Measurements from ENCODE around the gene MAML1.
"Not testable (repeated sequence)": the region's sequence is repeated elsewhere in the genome, so short reads cannot be mapped to it uniquely, and the experiment has no call there.

Gene MAML1

GRCh38 chr5:179732412-179732917 lies at the start of gene MAML1:
MAML1 (plus strand) TSS chr5:179732822; CDS start chr5:179733113, 291 bp downstream.
- DNase-seq (ENCODE audit: extremely low spot score, insufficient read length, low read depth) (peak; percentile 95), FAIRE-seq (peak; percentile 98)

- not testable (repeated sequence) for DNase-seq (ENCODE audit: extremely low spot score, insufficient read length, low read depth); FAIRE-seq
These were observed 43.4 kb upstream of the MAML1 start for GRCh38 chr5:179689212-179689611.

GRCh38 chr5:179694561-179694960 lies 38.1 kb upstream of the MAML1 start:
- FAIRE-seq (no peak), DNase-seq (ENCODE audit: extremely low spot score, insufficient read length, low read depth) (no peak)

GRCh38 chr5:179696603-179697002 lies 36.0 kb upstream of the MAML1 start:
- FAIRE-seq: no peak

GRCh38 chr5:179697108-179697507 lies 35.5 kb upstream of the MAML1 start:
- DNase-seq (ENCODE audit: extremely low spot score, insufficient read length, low read depth) (no peak), FAIRE-seq (no peak)

More at GRCh38 chr5:179696603-179697002, 36.0 kb upstream of the MAML1 start:
- DNase-seq (ENCODE audit: extremely low spot score, insufficient read length, low read depth): no peak

GRCh38 chr5:179697543-179697942 lies 35.1 kb upstream of the MAML1 start:
- not testable (repeated sequence) for DNase-seq (ENCODE audit: extremely low spot score, insufficient read length, low read depth); FAIRE-seq

- DNase-seq (ENCODE audit: extremely low spot score, insufficient read length, low read depth) (peak; percentile 97), FAIRE-seq (peak; percentile 93)
These were observed 34.4 kb upstream of the MAML1 start for GRCh38 chr5:179697993-179698934.

GRCh38 chr5:179698935-179699615 lies 33.5 kb upstream of the MAML1 start, which contains the start of gene CANX:
CANX (plus strand) TSS chr5:179698967; CDS start chr5:179705682, 6,715 bp downstream.
- DNase-seq (ENCODE audit: extremely low spot score, insufficient read length, low read depth): no peak
- FAIRE-seq: no peak

- DNase-seq (ENCODE audit: extremely low spot score, insufficient read length, low read depth) (no peak), FAIRE-seq (no peak)
These were observed 32.9 kb upstream of the MAML1 start for GRCh38 chr5:179699616-179700237.

- no peak for DNase-seq (ENCODE audit: extremely low spot score, insufficient read length, low read depth)
- FAIRE-seq: no peak
These were observed 32.2 kb upstream of the MAML1 start for GRCh38 chr5:179700401-179700918.

- no peak for FAIRE-seq
These were observed 16.3 kb upstream of the MAML1 start for GRCh38 chr5:179716286-179716685.

GRCh38 chr5:179720222-179720621 lies 12.4 kb upstream of the MAML1 start:
- FAIRE-seq (no peak), DNase-seq (ENCODE audit: extremely low spot score, insufficient read length, low read depth) (no peak)

More at GRCh38 chr5:179716286-179716685, 16.3 kb upstream of the MAML1 start:
- DNase-seq (ENCODE audit: extremely low spot score, insufficient read length, low read depth): no peak

- DNase-seq (ENCODE audit: extremely low spot score, insufficient read length, low read depth) (no peak), FAIRE-seq (no peak)
These were observed 8.5 kb upstream of the MAML1 start for GRCh38 chr5:179724163-179724562.

- DNase-seq (ENCODE audit: extremely low spot score, insufficient read length, low read depth) (no peak), FAIRE-seq (no peak)
These were observed 5.5 kb upstream of the MAML1 start for GRCh38 chr5:179727106-179727505.

GRCh38 chr5:179729303-179729702 lies 3.3 kb upstream of the MAML1 start:
- no peak for DNase-seq (ENCODE audit: extremely low spot score, insufficient read length, low read depth)
- no peak for FAIRE-seq

GRCh38 chr5:179729727-179730126 lies 2.9 kb upstream of the MAML1 start:
- FAIRE-seq (no peak), DNase-seq (ENCODE audit: extremely low spot score, insufficient read length, low read depth) (no peak)

GRCh38 chr5:179730356-179730755 lies 2.3 kb upstream of the MAML1 start:
- FAIRE-seq (no peak), DNase-seq (ENCODE audit: extremely low spot score, insufficient read length, low read depth) (no peak)

- DNase-seq (ENCODE audit: extremely low spot score, insufficient read length, low read depth) (no peak), FAIRE-seq (no peak)
These were observed 1.8 kb upstream of the MAML1 start for GRCh38 chr5:179730852-179731251.

GRCh38 chr5:179731791-179732411 lies 721 bp upstream of the MAML1 start:
- FAIRE-seq: no peak
- no peak for DNase-seq (ENCODE audit: extremely low spot score, insufficient read length, low read depth)
